Measurements from ENCODE around the gene MAPK11. TPM values are rescaled to one million over a fixed set of nuclear protein-coding genes. Genes with fewer than 3 reads are reported as not detected.

Gene MAPK11
- total and polyA plus RNA-seq, 2 donors from 2014 or later: 11.4 to 18.3 TPM

- Histone ChIP-seq H3K27me3 (ENCODE audit: control insufficient read depth, insufficient read depth, low read length) (no peaks in the 10 kb centered on the region), H3K9me3 (ENCODE audit: control insufficient read depth in 2 of 3, insufficient read depth in 1 of 3, low read length in 3 of 3) (no peaks in the 10 kb centered on the region), H3K9ac (ENCODE audit: low read length in 3 of 3) (no peak overlapping the region), H3K4me1 (ENCODE audit: control insufficient read depth in 2 of 3, insufficient read depth in 2 of 3, low read depth in 1 of 3, low read length in 3 of 3) (peaks cover 0 to 12% (median 0%) of the 10 kb centered on the region in 3 donors), H3K27ac (ENCODE audit: low read depth in 2 of 2, low read length in 2 of 2) (no peak overlapping the region), H3K4me3 (ENCODE audit: low read length in 3 of 3) (no peak overlapping the region), H3K36me3 (ENCODE audit: control insufficient read depth in 2 of 3, insufficient read depth in 3 of 3, low read length in 3 of 3) (no peaks in the 10 kb centered on the region)
- no peak for FAIRE-seq
- peak in 2 of 5 donors; percentile 40 to 71 for DNase-seq
- intact Hi-C loops (cut with DNase I): no loop called here
- TF ChIP-seq, protein P1, sequence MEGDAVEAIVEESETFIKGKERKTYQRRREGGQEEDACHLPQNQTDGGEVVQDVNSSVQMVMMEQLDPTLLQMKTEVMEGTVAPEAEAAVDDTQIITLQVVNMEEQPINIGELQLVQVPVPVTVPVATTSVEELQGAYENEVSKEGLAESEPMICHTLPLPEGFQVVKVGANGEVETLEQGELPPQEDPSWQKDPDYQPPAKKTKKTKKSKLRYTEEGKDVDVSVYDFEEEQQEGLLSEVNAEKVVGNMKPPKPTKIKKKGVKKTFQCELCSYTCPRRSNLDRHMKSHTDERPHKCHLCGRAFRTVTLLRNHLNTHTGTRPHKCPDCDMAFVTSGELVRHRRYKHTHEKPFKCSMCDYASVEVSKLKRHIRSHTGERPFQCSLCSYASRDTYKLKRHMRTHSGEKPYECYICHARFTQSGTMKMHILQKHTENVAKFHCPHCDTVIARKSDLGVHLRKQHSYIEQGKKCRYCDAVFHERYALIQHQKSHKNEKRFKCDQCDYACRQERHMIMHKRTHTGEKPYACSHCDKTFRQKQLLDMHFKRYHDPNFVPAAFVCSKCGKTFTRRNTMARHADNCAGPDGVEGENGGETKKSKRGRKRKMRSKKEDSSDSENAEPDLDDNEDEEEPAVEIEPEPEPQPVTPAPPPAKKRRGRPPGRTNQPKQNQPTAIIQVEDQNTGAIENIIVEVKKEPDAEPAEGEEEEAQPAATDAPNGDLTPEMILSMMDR (IDR thresholded peaks at IDR 0.05; ENCODE audit: borderline replicate concordance, extremely low read depth, insufficient read depth): no peak
Observed at GRCh38 chr22:50316114-50317065, 46.2 kb upstream of the MAPK11 start.

DNA sequence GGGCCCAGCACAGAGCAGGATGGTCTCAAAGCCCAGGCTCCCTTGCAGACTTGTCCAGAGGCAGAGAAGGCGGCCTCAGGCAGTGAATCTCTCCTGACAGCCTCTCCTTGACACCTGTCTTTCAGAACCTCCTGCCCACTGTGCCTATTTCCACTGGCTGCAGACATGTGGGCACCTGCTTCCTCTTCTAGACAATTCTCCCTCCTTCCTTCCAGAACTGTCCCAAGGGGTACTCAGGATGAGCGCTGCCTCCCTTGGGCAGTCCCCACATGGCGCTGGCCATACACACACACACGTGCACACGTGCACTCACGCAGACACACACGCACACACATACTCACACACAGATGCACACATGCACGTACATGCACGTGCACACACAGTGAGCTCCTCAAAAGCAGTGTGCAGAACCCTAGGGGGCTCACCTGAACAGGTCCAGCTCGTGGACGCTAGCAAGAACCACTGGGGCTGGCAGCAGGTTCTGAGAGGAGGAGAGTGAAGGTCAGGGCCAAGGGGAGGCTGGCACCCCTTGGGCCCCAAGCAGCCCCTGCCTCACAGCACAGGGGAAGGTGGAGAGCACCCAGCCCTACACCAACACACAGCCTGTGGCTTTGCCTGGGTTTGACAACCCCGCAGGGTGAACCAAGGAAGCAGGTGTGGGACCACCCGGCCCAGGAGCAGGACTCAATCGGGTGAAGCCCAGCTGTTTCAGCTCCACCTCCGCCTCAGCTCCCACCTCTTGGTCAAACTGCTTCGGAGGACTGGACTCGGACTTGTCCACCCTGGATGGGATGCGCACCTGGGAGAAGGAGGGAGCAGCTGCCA is 45.3 kb upstream of the MAPK11 start:
- Histone ChIP-seq H3K4me3 (ENCODE audit: low read length in 3 of 3) (no peak overlapping the region), H3K9ac (ENCODE audit: low read length in 3 of 3) (no peak overlapping the region), H3K27me3 (ENCODE audit: control insufficient read depth, insufficient read depth, low read length) (no peaks in the 10 kb centered on the region), H3K36me3 (ENCODE audit: control insufficient read depth in 2 of 3, insufficient read depth in 3 of 3, low read length in 3 of 3) (no peaks in the 10 kb centered on the region), H3K27ac (ENCODE audit: low read depth in 2 of 2, low read length in 2 of 2) (no peak overlapping the region), H3K9me3 (ENCODE audit: control insufficient read depth in 2 of 3, insufficient read depth in 1 of 3, low read length in 3 of 3) (no peaks in the 10 kb centered on the region), H3K4me1 (ENCODE audit: control insufficient read depth in 2 of 3, insufficient read depth in 2 of 3, low read depth in 1 of 3, low read length in 3 of 3) (peaks cover 0 to 17% (median 0%) of the 10 kb centered on the region in 3 donors)
- TF ChIP-seq, protein P1 (IDR thresholded peaks at IDR 0.05; ENCODE audit: borderline replicate concordance, extremely low read depth, insufficient read depth): no peak
- FAIRE-seq (no peak), DNase-seq (peak in 1 of 5 donors; percentile 59)
- intact Hi-C loops (cut with DNase I): no loop called here

DNA sequence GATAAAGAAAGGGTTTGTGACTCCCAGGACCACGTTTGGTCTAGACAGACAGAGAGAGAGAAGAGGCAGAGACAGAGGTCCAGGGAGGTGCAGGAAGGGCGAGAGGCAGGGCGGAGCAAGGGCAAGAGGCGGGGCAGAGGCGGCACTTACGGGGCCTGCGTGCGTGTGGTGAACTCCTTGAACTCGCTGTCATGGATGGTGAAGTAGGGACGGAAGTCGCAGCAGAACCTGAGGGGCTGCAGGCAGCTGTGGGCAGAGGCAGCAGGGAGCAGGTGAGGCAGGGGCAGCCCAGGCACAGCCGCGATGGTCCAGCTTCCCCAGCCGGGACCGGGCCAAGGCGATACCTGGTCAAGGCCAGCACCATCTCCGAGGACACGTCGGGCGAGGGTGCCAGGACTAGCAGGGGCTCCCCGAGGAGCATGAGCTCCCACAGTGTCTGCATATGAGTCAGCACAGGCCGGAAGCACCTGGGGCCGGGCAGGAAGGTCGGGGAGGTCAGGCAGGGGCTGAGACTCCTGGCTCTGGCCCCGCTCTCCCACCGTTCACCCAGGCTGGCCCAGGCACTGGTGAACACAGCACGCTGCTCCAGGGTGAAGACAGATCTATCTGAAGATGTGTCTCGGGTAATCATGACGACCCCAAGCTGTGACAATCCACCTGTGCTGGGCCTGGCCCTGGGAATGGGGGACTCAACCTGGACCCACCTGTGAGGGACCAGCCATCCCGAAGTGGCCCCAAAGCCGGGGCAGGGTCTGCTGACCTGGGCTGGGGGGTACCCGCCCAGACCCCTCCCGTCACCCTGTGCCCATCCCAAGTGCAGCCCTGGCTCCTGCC is 44.5 kb upstream of the MAPK11 start:
- H3K36me3 ChIP-seq (ENCODE audit: control insufficient read depth in 2 of 3, insufficient read depth in 3 of 3, low read length in 3 of 3): no peaks in the 10 kb centered on the region

More for the DNA sequence above, 44.5 kb upstream of the MAPK11 start:
- Histone ChIP-seq H3K27me3 (ENCODE audit: control insufficient read depth, insufficient read depth, low read length) (no peaks in the 10 kb centered on the region), H3K4me3 (ENCODE audit: low read length in 3 of 3) (peak overlapping the region in 1 of 3 donors; percentile 21), H3K9ac (ENCODE audit: low read length in 3 of 3) (no peak overlapping the region), H3K9me3 (ENCODE audit: control insufficient read depth in 2 of 3, insufficient read depth in 1 of 3, low read length in 3 of 3) (no peaks in the 10 kb centered on the region), H3K4me1 (ENCODE audit: control insufficient read depth in 2 of 3, insufficient read depth in 2 of 3, low read depth in 1 of 3, low read length in 3 of 3) (peaks cover 0 to 24% (median 0%) of the 10 kb centered on the region in 3 donors), H3K27ac (ENCODE audit: low read depth in 2 of 2, low read length in 2 of 2) (no peak overlapping the region)
- no peak for FAIRE-seq
- peak; percentile 71 to 80 (median 76) for DNase-seq
- intact Hi-C loops (cut with DNase I): no loop called here
- TF ChIP-seq, protein P1 (IDR thresholded peaks at IDR 0.05; ENCODE audit: borderline replicate concordance, extremely low read depth, insufficient read depth): no peak

Measured in kidney (tissue), 14 donors.